A673 (cell line): ENCODE data around the gene ISCU.

Source experiments
- EZH2 ChIP-seq: fragments of 200-600 bp; sonication (generic); IDR thresholded peaks from 2 replicates; pipeline ENCODE4 v1.6.1; 2017; ENCODE audit warnings: borderline replicate concordance, low read depth, mild to moderate bottlenecking, mixed read lengths, antibody characterized with exemption, low read length; ENCODE audit not compliant: poor library complexity, severe bottlenecking
- TF ChIP-seq, protein P1 (sequence below): fragments of 300-800, 200-600 bp; sonication (generic); conservative IDR thresholded peaks from 2 replicates; pipeline ENCODE4 v1.5.1; 2017; ENCODE audit warnings: low read depth, mild to moderate bottlenecking, antibody characterized with exemption, low read length, moderate library complexity, mixed read lengths

DNA sequence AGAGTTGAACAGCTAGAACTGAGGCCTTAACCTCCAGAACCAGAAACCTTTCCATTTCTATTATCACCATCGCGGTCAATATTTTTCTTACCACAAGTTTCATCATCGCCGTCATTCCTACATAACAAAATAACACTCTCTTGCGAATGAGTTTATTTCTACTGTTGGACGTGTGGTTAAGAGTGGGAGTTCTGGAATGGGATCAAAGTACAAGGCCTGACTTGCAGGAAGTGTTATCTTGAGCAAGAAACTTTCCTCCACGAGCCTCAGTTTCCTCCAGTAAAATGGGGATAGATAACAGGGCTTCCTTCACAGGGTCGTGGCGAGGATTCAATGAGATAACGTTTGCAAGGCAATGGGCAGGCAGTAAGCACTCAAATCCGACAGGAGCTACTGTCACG lies 2.1 kb upstream of the ISCU start:
- TF ChIP-seq EZH2: no peak
- TF ChIP-seq, protein P1, sequence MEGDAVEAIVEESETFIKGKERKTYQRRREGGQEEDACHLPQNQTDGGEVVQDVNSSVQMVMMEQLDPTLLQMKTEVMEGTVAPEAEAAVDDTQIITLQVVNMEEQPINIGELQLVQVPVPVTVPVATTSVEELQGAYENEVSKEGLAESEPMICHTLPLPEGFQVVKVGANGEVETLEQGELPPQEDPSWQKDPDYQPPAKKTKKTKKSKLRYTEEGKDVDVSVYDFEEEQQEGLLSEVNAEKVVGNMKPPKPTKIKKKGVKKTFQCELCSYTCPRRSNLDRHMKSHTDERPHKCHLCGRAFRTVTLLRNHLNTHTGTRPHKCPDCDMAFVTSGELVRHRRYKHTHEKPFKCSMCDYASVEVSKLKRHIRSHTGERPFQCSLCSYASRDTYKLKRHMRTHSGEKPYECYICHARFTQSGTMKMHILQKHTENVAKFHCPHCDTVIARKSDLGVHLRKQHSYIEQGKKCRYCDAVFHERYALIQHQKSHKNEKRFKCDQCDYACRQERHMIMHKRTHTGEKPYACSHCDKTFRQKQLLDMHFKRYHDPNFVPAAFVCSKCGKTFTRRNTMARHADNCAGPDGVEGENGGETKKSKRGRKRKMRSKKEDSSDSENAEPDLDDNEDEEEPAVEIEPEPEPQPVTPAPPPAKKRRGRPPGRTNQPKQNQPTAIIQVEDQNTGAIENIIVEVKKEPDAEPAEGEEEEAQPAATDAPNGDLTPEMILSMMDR: no peak
